Mucosa of stomach (tissue), 1 donor: Measurements from ENCODE around the gene MPZ.

ENCODE experiments used
- H3K27me3 ChIP-seq: one replicate; pipeline ENCODE4 v1.7.0; 2013; ENCODE audit warnings: mild to moderate bottlenecking, low read length; ENCODE audit not compliant: control insufficient read depth, insufficient read depth
- H3K36me3 ChIP-seq: one replicate; pipeline ENCODE4 v1.7.0; 2013; ENCODE audit warnings: low read length; ENCODE audit not compliant: control insufficient read depth, insufficient read depth
- H3K4me1 ChIP-seq: one replicate; pipeline ENCODE4 v1.7.0; 2013; ENCODE audit warnings: mild to moderate bottlenecking, low read length; ENCODE audit not compliant: control insufficient read depth, insufficient read depth
- H3K4me3 ChIP-seq: one replicate; pipeline ENCODE4 v1.7.0; 2013; ENCODE audit warnings: low read length
- H3K9ac ChIP-seq: one replicate; pipeline ENCODE4 v1.7.0; 2013; ENCODE audit warnings: mild to moderate bottlenecking, low read length, moderate library complexity
- H3K9me3 ChIP-seq: one replicate; pipeline ENCODE4 v1.7.0; 2013; ENCODE audit warnings: mild to moderate bottlenecking, low read length, moderate library complexity; ENCODE audit not compliant: control insufficient read depth
- donor health status: Pancreatic carcinoma.

Gene MPZ

GRCh38 chr1:161297415-161297814 is 12.4 kb downstream of the MPZ start:
- H3K9me3 ChIP-seq, result no peaks in the 10 kb centered on the region
- no peaks in the 10 kb centered on the region for H3K27me3 ChIP-seq
- no peaks in the 10 kb centered on the region for H3K4me1 ChIP-seq
- no peak overlapping the region for H3K4me3 ChIP-seq
- H3K36me3 ChIP-seq, result no peaks in the 10 kb centered on the region
- H3K9ac ChIP-seq, result no peak overlapping the region

GRCh38 chr1:161290779-161291178 is 19.0 kb downstream of the MPZ start:
- peaks cover 9% of the 10 kb centered on the region for H3K4me1 ChIP-seq
- no peaks in the 10 kb centered on the region for H3K27me3 ChIP-seq
- no peak overlapping the region for H3K9ac ChIP-seq
- H3K36me3 ChIP-seq, result no peaks in the 10 kb centered on the region
- H3K4me3 ChIP-seq, result no peak overlapping the region
- no peaks in the 10 kb centered on the region for H3K9me3 ChIP-seq

DNA sequence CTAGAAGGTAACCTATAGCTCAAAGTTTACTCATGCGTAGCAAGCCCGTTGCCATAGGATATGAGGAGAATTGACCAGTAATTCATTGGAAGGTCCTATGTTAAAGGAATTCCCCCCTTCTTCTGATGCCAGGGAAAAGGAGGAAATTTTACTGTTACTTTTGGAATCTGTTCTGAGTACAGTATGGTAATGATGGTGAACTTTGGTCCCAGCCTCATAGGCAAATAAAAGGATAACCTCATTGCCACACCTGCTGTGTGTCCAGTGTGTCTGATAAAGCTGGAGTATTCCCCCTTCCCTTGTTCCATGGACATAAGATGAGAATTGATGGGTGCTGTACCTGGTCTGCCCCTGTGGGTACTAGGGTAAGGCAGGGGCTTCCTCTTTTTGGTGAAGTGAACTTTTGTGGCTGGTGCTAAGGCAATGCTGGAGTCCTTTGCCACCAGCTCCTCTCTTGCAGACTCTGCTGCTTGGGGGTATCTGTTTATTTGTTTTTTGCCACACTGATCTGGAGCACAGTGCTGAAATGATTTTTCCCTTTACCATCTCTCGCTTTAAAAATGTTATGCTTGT is 22.2 kb downstream of the MPZ start:
- H3K9me3 ChIP-seq, result no peaks in the 10 kb centered on the region

GRCh38 chr1:161285521-161285920 is 24.2 kb downstream of the MPZ start:
- no peak overlapping the region for H3K4me3 ChIP-seq
- H3K27me3 ChIP-seq, result no peaks in the 10 kb centered on the region
- H3K36me3 ChIP-seq, result no peaks in the 10 kb centered on the region
- H3K4me1 ChIP-seq, result peaks cover 9% of the 10 kb centered on the region
- no peak overlapping the region for H3K9ac ChIP-seq
- no peaks in the 10 kb centered on the region for H3K9me3 ChIP-seq

More for the DNA sequence above, 22.2 kb downstream of the MPZ start:
- no peak overlapping the region for H3K4me3 ChIP-seq
- no peaks in the 10 kb centered on the region for H3K27me3 ChIP-seq
- no peaks in the 10 kb centered on the region for H3K36me3 ChIP-seq
- H3K4me1 ChIP-seq, result peaks cover 9% of the 10 kb centered on the region
- no peak overlapping the region for H3K9ac ChIP-seq

GRCh38 chr1:161285113-161285512 is 24.7 kb downstream of the MPZ start:
- Histone ChIP-seq H3K9me3 (no peaks in the 10 kb centered on the region), H3K9ac (no peak overlapping the region), H3K36me3 (no peaks in the 10 kb centered on the region), H3K27me3 (no peaks in the 10 kb centered on the region), H3K4me1 (peaks cover 9% of the 10 kb centered on the region), H3K4me3 (no peak overlapping the region)

DNA sequence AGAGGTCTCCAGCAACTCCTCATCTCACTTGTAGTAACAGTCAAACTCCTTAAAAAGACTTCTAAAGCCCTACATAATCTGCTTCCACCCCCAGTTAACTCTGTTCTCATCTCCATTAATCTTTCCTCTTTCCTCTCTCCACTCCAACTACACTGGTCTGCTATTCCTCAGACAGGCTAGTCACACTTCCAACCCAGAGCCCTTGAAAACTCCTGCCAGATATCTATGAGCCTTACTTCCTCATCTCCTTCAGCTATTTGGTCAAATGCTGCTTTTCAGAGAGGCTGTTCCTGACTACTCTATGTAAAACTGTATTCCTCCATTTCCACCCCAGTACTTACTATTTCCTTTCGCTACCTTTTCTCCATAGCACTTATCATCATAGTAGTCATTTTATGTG is 26.8 kb downstream of the MPZ start:
- peaks cover 9% of the 10 kb centered on the region for H3K4me1 ChIP-seq
- no peak overlapping the region for H3K9ac ChIP-seq
- H3K36me3 ChIP-seq, result no peaks in the 10 kb centered on the region
- no peaks in the 10 kb centered on the region for H3K9me3 ChIP-seq
- no peak overlapping the region for H3K4me3 ChIP-seq
- H3K27me3 ChIP-seq, result no peaks in the 10 kb centered on the region

- Histone ChIP-seq H3K9ac (no peak overlapping the region), H3K9me3 (no peaks in the 10 kb centered on the region), H3K27me3 (no peaks in the 10 kb centered on the region), H3K4me1 (no peaks in the 10 kb centered on the region), H3K36me3 (no peaks in the 10 kb centered on the region), H3K4me3 (no peak overlapping the region)
These were observed 34.9 kb downstream of the MPZ start for GRCh38 chr1:161274874-161275273.

DNA sequence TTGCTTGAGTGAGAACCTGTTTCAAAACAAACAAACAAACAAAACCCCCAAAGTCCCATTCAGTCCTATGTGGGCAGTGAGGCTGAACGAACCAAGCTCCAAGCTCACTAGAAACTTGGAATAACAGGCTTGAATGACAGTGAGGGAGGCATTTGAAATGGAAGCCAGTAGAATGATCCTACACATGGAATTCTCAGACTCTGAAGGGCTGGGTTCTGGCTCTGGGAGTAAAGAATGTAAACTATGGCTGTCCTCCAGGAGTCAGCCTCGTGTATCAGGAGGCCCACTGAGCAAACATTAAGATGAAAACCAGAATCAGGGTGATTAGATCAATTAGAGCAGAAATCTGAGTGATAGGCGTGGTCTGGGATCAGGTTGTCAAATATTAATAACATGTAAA is 36.4 kb downstream of the MPZ start:
- H3K36me3 ChIP-seq, result no peaks in the 10 kb centered on the region
- no peak overlapping the region for H3K4me3 ChIP-seq
- H3K27me3 ChIP-seq, result no peaks in the 10 kb centered on the region
- no peaks in the 10 kb centered on the region for H3K9me3 ChIP-seq
- H3K9ac ChIP-seq, result no peak overlapping the region
- no peaks in the 10 kb centered on the region for H3K4me1 ChIP-seq

DNA sequence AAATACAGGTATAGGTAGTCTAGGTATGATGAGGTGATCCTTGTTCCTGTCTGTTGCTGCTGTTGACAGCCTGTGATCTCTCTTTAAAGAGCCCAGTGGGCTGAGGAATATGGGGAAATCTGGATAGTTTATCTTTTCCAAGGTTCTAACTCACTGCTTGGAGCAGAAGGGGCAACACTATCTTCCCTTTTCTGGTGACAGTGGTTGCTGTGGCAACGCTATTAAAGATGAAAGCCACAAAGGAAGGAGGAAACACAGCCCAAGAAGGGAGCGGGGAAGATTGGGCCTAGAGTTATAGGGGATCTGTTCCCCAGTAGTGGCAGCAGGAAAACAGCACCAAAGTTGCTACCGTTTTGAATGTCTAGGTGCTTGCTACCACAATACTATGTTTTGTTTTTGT is 42.4 kb downstream of the MPZ start:
- Histone ChIP-seq H3K9me3 (no peaks in the 10 kb centered on the region), H3K36me3 (no peaks in the 10 kb centered on the region), H3K27me3 (no peaks in the 10 kb centered on the region), H3K9ac (no peak overlapping the region), H3K4me1 (no peaks in the 10 kb centered on the region), H3K4me3 (no peak overlapping the region)

DNA sequence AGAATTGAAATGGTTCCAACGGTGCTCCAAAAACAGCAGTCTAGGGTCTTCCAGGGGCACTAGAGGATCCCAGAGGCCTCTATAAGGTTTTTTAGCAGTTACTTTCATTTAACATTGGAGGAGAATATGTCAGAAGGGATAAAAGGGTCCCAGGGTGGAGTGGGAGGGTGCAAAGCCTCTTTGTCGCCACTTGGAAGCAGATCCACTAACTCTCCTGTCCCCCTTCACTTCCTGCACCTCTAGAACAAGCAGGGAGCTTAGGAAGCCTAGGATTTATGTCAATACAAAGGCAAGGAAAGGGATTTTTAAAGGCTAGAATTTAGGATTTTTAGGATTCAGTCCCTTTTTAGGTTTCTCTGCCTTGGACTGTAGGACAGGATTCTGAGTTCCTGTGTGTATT is 42.9 kb downstream of the MPZ start:
- H3K4me3 ChIP-seq, result no peak overlapping the region
- H3K27me3 ChIP-seq, result no peaks in the 10 kb centered on the region
- no peaks in the 10 kb centered on the region for H3K4me1 ChIP-seq
- H3K36me3 ChIP-seq, result no peaks in the 10 kb centered on the region
- H3K9me3 ChIP-seq, result no peaks in the 10 kb centered on the region
- no peak overlapping the region for H3K9ac ChIP-seq

DNA sequence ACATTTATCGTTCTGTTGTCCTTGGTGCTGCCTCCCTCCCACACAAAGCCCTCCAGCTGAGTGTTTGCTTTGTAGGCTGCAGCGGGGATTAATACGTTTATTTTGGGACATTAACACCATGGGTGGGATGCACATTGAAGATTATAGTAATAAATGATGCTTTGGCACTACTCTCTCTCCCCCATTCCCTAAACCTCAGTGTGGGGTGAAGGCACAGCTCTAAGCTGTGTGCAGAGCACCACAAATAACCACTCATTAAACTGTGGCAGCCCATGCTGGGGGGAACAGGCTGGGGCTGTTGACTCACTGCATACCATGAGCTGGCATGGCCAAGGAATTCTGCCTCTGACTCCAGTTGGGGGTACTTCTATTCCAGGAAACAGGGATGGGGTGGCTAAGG is 43.6 kb downstream of the MPZ start:
- peaks cover under 1% of the 10 kb centered on the region for H3K27me3 ChIP-seq
- no peak overlapping the region for H3K9ac ChIP-seq
- no peaks in the 10 kb centered on the region for H3K4me1 ChIP-seq
- no peaks in the 10 kb centered on the region for H3K36me3 ChIP-seq
- H3K9me3 ChIP-seq, result no peaks in the 10 kb centered on the region
- H3K4me3 ChIP-seq, result no peak overlapping the region

- H3K4me1 ChIP-seq, result peaks cover 4% of the 10 kb centered on the region
- H3K9ac ChIP-seq, result no peak overlapping the region
- no peaks in the 10 kb centered on the region for H3K9me3 ChIP-seq
- H3K4me3 ChIP-seq, result no peak overlapping the region
- H3K36me3 ChIP-seq, result no peaks in the 10 kb centered on the region
- H3K27me3 ChIP-seq, result peaks cover 10% of the 10 kb centered on the region
These were observed 44.5 kb downstream of the MPZ start for GRCh38 chr1:161265305-161265704.
